HG03469 (cell line): Measurements from ENCODE around the gene ACY1.

Experiments
- ATAC-seq: cut with Tn5 transposase; IDR thresholded peaks from one replicate; pipeline ENCODE4 v1.9.1; 2021; ENCODE audit warnings: mild to moderate bottlenecking, moderate library complexity, moderate number of reproducible peaks; ENCODE audit not compliant: unreplicated experiment

ACY1 gene

GRCh38 chr3:51982838-51983577 is at the start of gene ACY1:
Gene ACY1 (plus strand): TSS chr3:51983535. CDS start chr3:51984065, 530 bp downstream.
- no peak for ATAC-seq

GRCh38 chr3:51934139-51934850 is 49.0 kb upstream of the ACY1 start:
- ATAC-seq: no peak

- ATAC-seq: no peak
Measured at GRCh38 chr3:51934991-51935885, 48.1 kb upstream of the ACY1 start.

GRCh38 chr3:51935886-51936755 is 47.2 kb upstream of the ACY1 start:
- no peak for ATAC-seq

- no peak for ATAC-seq
Measured at GRCh38 chr3:51937014-51937413, 46.3 kb upstream of the ACY1 start.

- no peak for ATAC-seq
Measured at GRCh38 chr3:51937611-51938450, 45.5 kb upstream of the ACY1 start.

GRCh38 chr3:51938780-51939425 is 44.4 kb upstream of the ACY1 start:
- ATAC-seq: no peak

- ATAC-seq: no peak
Measured at GRCh38 chr3:51940648-51941462, 42.5 kb upstream of the ACY1 start.

GRCh38 chr3:51941463-51941797 is 41.9 kb upstream of the ACY1 start:
- no peak for ATAC-seq

GRCh38 chr3:51941798-51942602 is 41.3 kb upstream of the ACY1 start, which contains the start of the genes PARP3 and RRP9:
Gene PARP3 (plus strand): TSS chr3:51942363. CDS start chr3:51943356, 993 bp downstream.
Gene RRP9 (minus strand): TSS chr3:51941904. CDS start chr3:51941867, 37 bp downstream.
- ATAC-seq: peak; percentile 83

GRCh38 chr3:51942603-51943450 is 40.5 kb upstream of the ACY1 start:
- no peak for ATAC-seq

GRCh38 chr3:51943451-51944391 is 39.6 kb upstream of the ACY1 start:
- no peak for ATAC-seq

GRCh38 chr3:51944451-51945021 is 38.8 kb upstream of the ACY1 start:
- ATAC-seq: no peak

GRCh38 chr3:51945031-51945840 is 38.1 kb upstream of the ACY1 start:
- no peak for ATAC-seq
